Measurements from ENCODE around the gene DHX35. TPM values are rescaled to one million over a fixed set of nuclear protein-coding genes. Genes with fewer than 3 reads are reported as not detected.

DHX35 gene
- total RNA-seq, 1 experiment from 2014 or later: 20.4 TPM

GRCh38 chr20:38962044-38962927 lies at the start of gene DHX35 (continued):
- TF ChIP-seq OVOL2 (CRISPR knock-in tag; IDR thresholded peaks at IDR 0.05; ENCODE audit: borderline replicate concordance) (no peak), ZNF121 (CRISPR knock-in tag; IDR thresholded peaks at IDR 0.05) (no peak), KAT7 (CRISPR knock-in tag; IDR thresholded peaks at IDR 0.05; ENCODE audit: borderline replicate concordance) (no peak), NFATC4 (CRISPR knock-in tag; IDR thresholded peaks at IDR 0.05) (no peak), MXD4 (CRISPR knock-in tag; IDR thresholded peaks at IDR 0.05; ENCODE audit: borderline replicate concordance) (no peak), ZNF671 (CRISPR knock-in tag; IDR thresholded peaks at IDR 0.05) (no peak; the same call in 1 of the 2 replicates), E2F5 (CRISPR knock-in tag; IDR thresholded peaks at IDR 0.05) (peak; percentile 88), MYBL2 (CRISPR knock-in tag; IDR thresholded peaks at IDR 0.05) (peak; percentile 57; the same call in 1 of the 2 replicates), ARID4B (CRISPR knock-in tag; IDR thresholded peaks at IDR 0.05; ENCODE audit: borderline replicate concordance) (peak; percentile 66; the same call in 1 of the 2 replicates), PRRX2 (CRISPR knock-in tag; IDR thresholded peaks at IDR 0.05) (no peak), TP53 (CRISPR knock-in tag; IDR thresholded peaks at IDR 0.05) (no peak), FOXJ3 (CRISPR knock-in tag; IDR thresholded peaks at IDR 0.05; ENCODE audit: borderline replicate concordance) (no peak), ZNF281 (CRISPR knock-in tag; IDR thresholded peaks at IDR 0.05) (0 out of 2 replicates have a peak, but pooled peaks have one; percentile 11), FOXP4 (CRISPR knock-in tag; IDR thresholded peaks at IDR 0.05) (peak; percentile 61; the same call in 1 of the 2 replicates), E2F1 (CRISPR knock-in tag; IDR thresholded peaks at IDR 0.05) (0 out of 2 replicates have a peak, but pooled peaks have one; percentile 62), ZBTB43 (CRISPR knock-in tag; IDR thresholded peaks at IDR 0.05) (0 out of 2 replicates have a peak, but pooled peaks have one; percentile 43), ATF3 (CRISPR knock-in tag; conservative IDR thresholded peaks at IDR 0.05) (no peak), MAX (CRISPR knock-in tag; IDR thresholded peaks at IDR 0.05) (peak; percentile 98), SMAD4 (CRISPR knock-in tag; IDR thresholded peaks at IDR 0.05) (no peak), JAZF1 (CRISPR knock-in tag; IDR thresholded peaks at IDR 0.05) (no peak)
